Ascending aorta (tissue), 2 donors: ENCODE measurements around the gene MFGE8. TPM values are rescaled to one million over a fixed set of nuclear protein-coding genes. Genes with fewer than 3 reads are reported as not detected.

Source experiments
- DNase-seq, 2 donors: peaks; one replicate each; pipeline ENCODE4 v3.0.0-alpha.2; 2019; ENCODE audit warnings: low spot score in 2 of 2
- H3K27ac ChIP-seq, 2 donors: fragments of 200-600 bp; sonication (generic); one replicate each; pipeline ENCODE4 v1.5.1; 2016 to 2017; ENCODE audit warnings: mild to moderate bottlenecking in 1 of 2
- H3K27me3 ChIP-seq: fragments of 200-600 bp; sonication (generic); one replicate; pipeline ENCODE4 v1.5.1; 2017
- H3K36me3 ChIP-seq, 2 donors: fragments of 200-600 bp; sonication (generic); one replicate each; pipeline ENCODE4 v1.5.1; 2016
- H3K4me1 ChIP-seq, 2 donors: fragments of 200-600 bp; sonication (generic); one replicate each; pipeline ENCODE4 v1.5.1; 2016 to 2017; ENCODE audit warnings: mild to moderate bottlenecking in 1 of 2
- H3K4me3 ChIP-seq, 2 donors: fragments of 200-600 bp; sonication (generic); one replicate each; pipeline ENCODE4 v1.5.1; 2016 to 2017; ENCODE audit warnings: mild to moderate bottlenecking in 1 of 2
- H3K9me3 ChIP-seq, 2 donors: fragments of 200-600 bp; sonication (generic); one replicate each; pipeline ENCODE4 v1.5.1; 2016
- intact Hi-C: fragments of 100-400 bp; cut with DNase I; formaldehyde crosslinking; loops from one replicate; pipeline ENCODE4 v1.15.1; 2023
- total RNA-seq: library from RNA; depleted of rRNA; stranded (reverse); fragments of >200 nt; gene quantifications from one replicate; pipeline ENCODE4 v1.1.0, GENCODE V29; 2016
- TF ChIP-seq, protein P1 (sequence below), 3 experiments: fragments of 200-600 bp in 2 of 3; fragments of 450-650 bp in 1 of 3; sonication (generic) in 2 of 3; IDR thresholded peaks; one replicate each; pipeline ENCODE4 v1.5.1; 2016 to 2019; ENCODE audit warnings: antibody characterized with exemption in 3 of 3, mild to moderate bottlenecking in 1 of 3, moderate library complexity in 1 of 3

Gene MFGE8
- total RNA-seq, 1 donor from 2014 or later, result 1,738 TPM

DNA sequence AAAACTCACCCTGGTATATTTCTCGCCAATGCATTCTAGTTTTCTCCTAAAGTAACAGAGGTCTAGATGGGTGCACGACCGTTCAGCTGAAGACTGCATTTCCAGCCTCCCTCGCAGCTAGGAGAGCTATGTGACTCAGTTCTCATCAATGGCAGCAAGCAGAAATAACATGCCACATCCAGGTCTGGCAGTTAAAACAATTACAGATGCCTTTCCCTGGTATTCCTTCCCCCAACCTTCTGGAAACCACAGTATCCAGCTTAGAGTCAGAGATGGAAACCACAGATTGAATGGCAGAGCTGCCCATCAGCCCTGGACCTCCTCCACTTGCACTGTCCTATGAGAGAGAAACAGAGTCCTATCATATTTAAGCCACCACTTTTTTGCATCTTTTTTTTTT is 22.7 kb downstream of the MFGE8 start:
- no peak overlapping the region for H3K27ac ChIP-seq
- H3K9me3 ChIP-seq, result no peaks in the 10 kb centered on the region

DNA sequence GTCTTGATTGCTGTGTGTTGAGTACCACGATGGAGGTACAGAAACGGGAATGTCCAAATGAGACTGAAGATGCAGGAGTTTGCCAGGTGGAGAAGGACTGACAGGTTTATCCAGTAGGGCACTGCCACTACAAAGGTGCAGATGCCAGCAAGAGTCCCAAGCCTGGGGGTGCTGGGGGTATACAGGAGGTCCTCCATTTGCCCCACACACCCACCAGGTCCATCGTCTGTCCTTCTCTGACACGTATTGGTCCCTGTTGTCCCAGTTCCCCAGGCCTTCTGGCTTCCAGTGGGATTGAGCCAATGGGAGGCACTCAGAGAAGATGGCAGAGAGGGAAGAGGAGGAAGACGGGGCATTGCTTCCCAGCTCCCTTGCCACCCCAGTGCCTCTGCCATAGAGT is 24.5 kb downstream of the MFGE8 start:
- TF ChIP-seq, protein P1, sequence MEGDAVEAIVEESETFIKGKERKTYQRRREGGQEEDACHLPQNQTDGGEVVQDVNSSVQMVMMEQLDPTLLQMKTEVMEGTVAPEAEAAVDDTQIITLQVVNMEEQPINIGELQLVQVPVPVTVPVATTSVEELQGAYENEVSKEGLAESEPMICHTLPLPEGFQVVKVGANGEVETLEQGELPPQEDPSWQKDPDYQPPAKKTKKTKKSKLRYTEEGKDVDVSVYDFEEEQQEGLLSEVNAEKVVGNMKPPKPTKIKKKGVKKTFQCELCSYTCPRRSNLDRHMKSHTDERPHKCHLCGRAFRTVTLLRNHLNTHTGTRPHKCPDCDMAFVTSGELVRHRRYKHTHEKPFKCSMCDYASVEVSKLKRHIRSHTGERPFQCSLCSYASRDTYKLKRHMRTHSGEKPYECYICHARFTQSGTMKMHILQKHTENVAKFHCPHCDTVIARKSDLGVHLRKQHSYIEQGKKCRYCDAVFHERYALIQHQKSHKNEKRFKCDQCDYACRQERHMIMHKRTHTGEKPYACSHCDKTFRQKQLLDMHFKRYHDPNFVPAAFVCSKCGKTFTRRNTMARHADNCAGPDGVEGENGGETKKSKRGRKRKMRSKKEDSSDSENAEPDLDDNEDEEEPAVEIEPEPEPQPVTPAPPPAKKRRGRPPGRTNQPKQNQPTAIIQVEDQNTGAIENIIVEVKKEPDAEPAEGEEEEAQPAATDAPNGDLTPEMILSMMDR (IDR thresholded peaks at IDR 0.05), result no peak
- H3K4me3 ChIP-seq, result no peak overlapping the region
- H3K4me1 ChIP-seq, result no peaks in the 10 kb centered on the region
- H3K9me3 ChIP-seq, result no peaks in the 10 kb centered on the region
- DNase-seq, result no peak
- no peaks in the 10 kb centered on the region for H3K27me3 ChIP-seq
- intact Hi-C loops, result no loop called here
- no peak overlapping the region for H3K27ac ChIP-seq
- H3K36me3 ChIP-seq, result peaks cover 7 to 45% of the 10 kb centered on the region in 2 donors

More for the DNA sequence above, 22.7 kb downstream of the MFGE8 start:
- Histone ChIP-seq H3K4me1 (peaks cover 0 to 7% of the 10 kb centered on the region in 2 donors), H3K27me3 (no peaks in the 10 kb centered on the region), H3K36me3 (peaks cover 7 to 32% of the 10 kb centered on the region in 2 donors), H3K4me3 (no peak overlapping the region)
- TF ChIP-seq, protein P1 (IDR thresholded peaks at IDR 0.05), result no peak
- intact Hi-C loops, result loop anchor here (10.0 kb wide), 1 partner anchor 444 kb away; the partner anchor contains the start of gene POLG
- no peak for DNase-seq

DNA sequence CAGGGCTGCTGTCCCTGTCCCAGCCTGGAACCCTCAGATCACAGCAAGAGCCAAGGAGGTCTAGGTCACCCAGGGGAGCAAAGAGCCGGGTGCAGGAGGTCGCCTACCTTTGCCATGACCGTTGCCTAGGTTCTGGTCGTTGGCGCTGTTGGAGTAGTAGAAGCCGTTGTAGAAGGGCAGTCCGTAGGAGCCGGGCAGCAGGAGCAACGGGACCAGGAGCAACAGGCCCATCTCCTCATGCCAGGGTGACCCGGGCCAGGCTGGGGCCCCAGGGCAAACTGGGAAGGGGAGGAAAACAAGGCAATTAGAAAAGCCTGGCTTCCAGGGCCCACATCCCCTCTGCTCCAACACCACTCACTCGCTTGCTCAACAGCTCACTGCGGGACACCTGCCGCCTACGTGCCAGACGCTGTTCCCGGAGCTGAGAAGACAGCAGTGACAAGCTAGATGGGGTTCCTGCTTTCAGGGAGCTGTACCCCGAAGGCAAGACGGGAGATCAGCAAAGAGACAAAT is 26.1 kb downstream of the MFGE8 start:
- TF ChIP-seq, protein P1 (IDR thresholded peaks at IDR 0.05), result no peak
- H3K9me3 ChIP-seq, result no peaks in the 10 kb centered on the region
- no peak for DNase-seq
- H3K36me3 ChIP-seq, result peaks cover 7 to 49% of the 10 kb centered on the region in 2 donors
- H3K4me1 ChIP-seq, result no peaks in the 10 kb centered on the region
- intact Hi-C loops, result no loop called here
- no peak overlapping the region for H3K4me3 ChIP-seq
- no peaks in the 10 kb centered on the region for H3K27me3 ChIP-seq
- H3K27ac ChIP-seq, result no peak overlapping the region

DNA sequence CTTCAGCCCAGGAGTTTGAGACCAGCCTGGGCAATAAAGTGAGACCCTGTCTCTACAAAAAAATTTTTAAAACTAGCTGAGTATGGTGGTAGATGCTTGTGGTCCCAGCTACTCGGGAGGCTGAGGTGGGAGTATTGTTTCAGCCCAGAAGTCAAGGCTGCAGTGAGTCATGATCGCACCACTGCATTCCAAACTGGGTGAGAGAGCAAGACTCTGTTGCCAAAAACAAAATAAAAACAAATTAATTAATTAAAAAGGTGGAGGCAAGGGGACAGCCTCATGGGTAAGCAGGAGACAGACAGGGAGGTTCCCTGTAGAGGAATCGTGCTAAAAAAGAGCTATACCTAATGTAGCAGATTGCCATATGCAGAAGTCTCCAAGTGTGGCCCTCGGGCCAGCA is 30.4 kb downstream of the MFGE8 start:
- TF ChIP-seq, protein P1 (IDR thresholded peaks at IDR 0.05), result no peak
- Histone ChIP-seq H3K4me1 (no peaks in the 10 kb centered on the region), H3K4me3 (no peak overlapping the region), H3K9me3 (no peaks in the 10 kb centered on the region), H3K27me3 (no peaks in the 10 kb centered on the region), H3K27ac (no peak overlapping the region), H3K36me3 (peaks cover 12 to 76% of the 10 kb centered on the region in 2 donors)
- intact Hi-C loops, result no loop called here
- no peak for DNase-seq

DNA sequence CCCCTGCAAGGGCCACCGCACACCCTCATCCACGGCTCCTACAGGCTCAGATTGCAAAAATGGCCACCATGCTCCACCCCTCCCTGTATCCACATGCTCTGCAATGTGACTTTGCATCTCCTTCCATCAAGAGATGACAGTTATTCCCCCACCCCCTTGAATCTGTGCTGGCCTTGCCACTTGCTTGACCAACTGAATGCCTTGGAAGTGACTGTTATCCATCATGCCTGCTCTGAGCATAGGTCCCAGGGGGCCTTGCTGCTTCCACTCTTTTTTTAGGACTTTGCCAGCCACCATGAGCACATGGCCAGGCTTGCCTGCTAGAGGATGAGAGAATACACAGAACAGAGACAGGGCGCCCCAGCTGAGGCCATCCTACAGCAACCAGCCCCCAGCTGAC is 31.4 kb downstream of the MFGE8 start:
- no peaks in the 10 kb centered on the region for H3K9me3 ChIP-seq
- DNase-seq, result no peak
- H3K4me1 ChIP-seq, result no peaks in the 10 kb centered on the region
- no peak overlapping the region for H3K4me3 ChIP-seq
- TF ChIP-seq, protein P1 (IDR thresholded peaks at IDR 0.05), result no peak
- peaks cover 6 to 79% of the 10 kb centered on the region in 2 donors for H3K36me3 ChIP-seq
- no peaks in the 10 kb centered on the region for H3K27me3 ChIP-seq
- intact Hi-C loops, result no loop called here
- H3K27ac ChIP-seq, result no peak overlapping the region
